ENCODE measurements around the gene SLC4A7.

DNA sequence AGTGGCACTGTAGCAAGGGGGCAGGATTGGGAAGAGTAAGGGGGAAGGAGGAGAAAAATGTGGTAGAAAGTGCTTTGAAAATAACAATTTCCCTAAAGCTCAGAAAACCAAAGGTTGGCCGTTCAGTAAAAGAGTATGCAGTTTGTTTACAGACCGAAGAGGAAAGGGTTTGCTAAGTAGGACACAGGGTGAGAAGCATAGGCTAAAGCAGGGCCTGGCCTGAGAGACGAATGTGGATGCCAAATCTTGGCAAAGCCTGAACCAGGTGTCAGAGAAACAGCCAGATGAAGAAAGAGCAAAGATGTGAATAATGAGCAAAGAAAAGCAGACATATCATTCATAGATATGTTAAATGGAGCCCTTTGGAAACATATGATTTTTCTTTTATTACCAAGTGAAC is 132.1 kb downstream of the SLC4A7 start:
- TF ChIP-seq, protein P1, sequence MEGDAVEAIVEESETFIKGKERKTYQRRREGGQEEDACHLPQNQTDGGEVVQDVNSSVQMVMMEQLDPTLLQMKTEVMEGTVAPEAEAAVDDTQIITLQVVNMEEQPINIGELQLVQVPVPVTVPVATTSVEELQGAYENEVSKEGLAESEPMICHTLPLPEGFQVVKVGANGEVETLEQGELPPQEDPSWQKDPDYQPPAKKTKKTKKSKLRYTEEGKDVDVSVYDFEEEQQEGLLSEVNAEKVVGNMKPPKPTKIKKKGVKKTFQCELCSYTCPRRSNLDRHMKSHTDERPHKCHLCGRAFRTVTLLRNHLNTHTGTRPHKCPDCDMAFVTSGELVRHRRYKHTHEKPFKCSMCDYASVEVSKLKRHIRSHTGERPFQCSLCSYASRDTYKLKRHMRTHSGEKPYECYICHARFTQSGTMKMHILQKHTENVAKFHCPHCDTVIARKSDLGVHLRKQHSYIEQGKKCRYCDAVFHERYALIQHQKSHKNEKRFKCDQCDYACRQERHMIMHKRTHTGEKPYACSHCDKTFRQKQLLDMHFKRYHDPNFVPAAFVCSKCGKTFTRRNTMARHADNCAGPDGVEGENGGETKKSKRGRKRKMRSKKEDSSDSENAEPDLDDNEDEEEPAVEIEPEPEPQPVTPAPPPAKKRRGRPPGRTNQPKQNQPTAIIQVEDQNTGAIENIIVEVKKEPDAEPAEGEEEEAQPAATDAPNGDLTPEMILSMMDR (IDR thresholded peaks at IDR 0.05) = no peak
- no peak for TF ChIP-seq POLR2A (IDR thresholded peaks at IDR 0.05)

All from lower leg skin (tissue), 3 donors.